ENCODE measurements around the gene KANK3.
"Not testable (repeated sequence)": the region's sequence is repeated elsewhere in the genome, so short reads cannot be mapped to it uniquely, and the experiment has no call there.

Gene KANK3

GRCh38 chr19:8355631-8356402, 12.8 kb upstream of the KANK3 start:
- Histone ChIP-seq H3K27me3 (ENCODE audit: control insufficient read depth in 2 of 2, insufficient read depth in 2 of 2, low read length in 2 of 2) (peaks cover 0 to 3% of the 10 kb centered on the region in 2 donors), H3K9ac (ENCODE audit: low read depth in 1 of 2, low read length in 2 of 2) (no peak overlapping the region), H3K36me3 (ENCODE audit: control insufficient read depth in 2 of 2, insufficient read depth in 2 of 2, low read length in 2 of 2) (no peaks in the 10 kb centered on the region), H3K4me3 (ENCODE audit: low read length in 2 of 2) (no peak overlapping the region), H3K27ac (ENCODE audit: low read depth in 2 of 2, low read length in 2 of 2) (no peak overlapping the region), H3K4me1 (ENCODE audit: control insufficient read depth in 2 of 2, insufficient read depth in 2 of 2, low read length in 2 of 2) (no peaks in the 10 kb centered on the region), H3K9me3 (ENCODE audit: control insufficient read depth in 2 of 2, low read length in 2 of 2) (no peaks in the 10 kb centered on the region)

- not testable (repeated sequence) for H3K9ac ChIP-seq (ENCODE audit: low read depth in 1 of 2, low read length in 2 of 2); H3K36me3 ChIP-seq (ENCODE audit: control insufficient read depth in 2 of 2, insufficient read depth in 2 of 2, low read length in 2 of 2); H3K27me3 ChIP-seq (ENCODE audit: control insufficient read depth in 2 of 2, insufficient read depth in 2 of 2, low read length in 2 of 2); H3K4me1 ChIP-seq (ENCODE audit: control insufficient read depth in 2 of 2, insufficient read depth in 2 of 2, low read length in 2 of 2); H3K27ac ChIP-seq (ENCODE audit: low read depth in 2 of 2, low read length in 2 of 2); H3K9me3 ChIP-seq (ENCODE audit: control insufficient read depth in 2 of 2, low read length in 2 of 2); H3K4me3 ChIP-seq (ENCODE audit: low read length in 2 of 2)
Observed at GRCh38 chr19:8352845-8353244, 9.8 kb upstream of the KANK3 start.

GRCh38 chr19:8352134-8352827, 9.2 kb upstream of the KANK3 start:
- Histone ChIP-seq H3K36me3 (ENCODE audit: control insufficient read depth in 2 of 2, insufficient read depth in 2 of 2, low read length in 2 of 2) (no peaks in the 10 kb centered on the region), H3K4me3 (ENCODE audit: low read length in 2 of 2) (no peak overlapping the region), H3K4me1 (ENCODE audit: control insufficient read depth in 2 of 2, insufficient read depth in 2 of 2, low read length in 2 of 2) (no peaks in the 10 kb centered on the region), H3K27me3 (ENCODE audit: control insufficient read depth in 2 of 2, insufficient read depth in 2 of 2, low read length in 2 of 2) (peaks cover 0 to 3% of the 10 kb centered on the region in 2 donors), H3K9me3 (ENCODE audit: control insufficient read depth in 2 of 2, low read length in 2 of 2) (no peaks in the 10 kb centered on the region), H3K27ac (ENCODE audit: low read depth in 2 of 2, low read length in 2 of 2) (no peak overlapping the region), H3K9ac (ENCODE audit: low read depth in 1 of 2, low read length in 2 of 2) (no peak overlapping the region)

GRCh38 chr19:8349629-8350372, 6.7 kb upstream of the KANK3 start:
- H3K36me3 ChIP-seq (ENCODE audit: control insufficient read depth in 2 of 2, insufficient read depth in 2 of 2, low read length in 2 of 2); H3K27me3 ChIP-seq (ENCODE audit: control insufficient read depth in 2 of 2, insufficient read depth in 2 of 2, low read length in 2 of 2); H3K4me1 ChIP-seq (ENCODE audit: control insufficient read depth in 2 of 2, insufficient read depth in 2 of 2, low read length in 2 of 2); H3K27ac ChIP-seq (ENCODE audit: low read depth in 2 of 2, low read length in 2 of 2); H3K9me3 ChIP-seq (ENCODE audit: control insufficient read depth in 2 of 2, low read length in 2 of 2); H3K9ac ChIP-seq (ENCODE audit: low read depth in 1 of 2, low read length in 2 of 2); H3K4me3 ChIP-seq (ENCODE audit: low read length in 2 of 2): not testable (repeated sequence)

- H3K9me3 ChIP-seq (ENCODE audit: control insufficient read depth in 2 of 2, low read length in 2 of 2), result no peaks in the 10 kb centered on the region
- H3K4me3 ChIP-seq (ENCODE audit: low read length in 2 of 2), result peak overlapping the region; percentile 30 to 38
- no peaks in the 10 kb centered on the region for H3K36me3 ChIP-seq (ENCODE audit: control insufficient read depth in 2 of 2, insufficient read depth in 2 of 2, low read length in 2 of 2)
- H3K4me1 ChIP-seq (ENCODE audit: control insufficient read depth in 2 of 2, insufficient read depth in 2 of 2, low read length in 2 of 2), result peaks cover 4 to 7% of the 10 kb centered on the region in 2 donors
- peak overlapping the region in 1 of 2 donors; percentile 38 for H3K9ac ChIP-seq (ENCODE audit: low read depth in 1 of 2, low read length in 2 of 2)
- no peak overlapping the region for H3K27ac ChIP-seq (ENCODE audit: low read depth in 2 of 2, low read length in 2 of 2)
- H3K27me3 ChIP-seq (ENCODE audit: control insufficient read depth in 2 of 2, insufficient read depth in 2 of 2, low read length in 2 of 2), result peaks cover 16 to 21% of the 10 kb centered on the region in 2 donors
Observed at GRCh38 chr19:8343483-8343844, 402 bp upstream of the KANK3 start.

GRCh38 chr19:8342316-8342683, 762 bp downstream of the KANK3 start:
- Histone ChIP-seq H3K4me1 (ENCODE audit: control insufficient read depth in 2 of 2, insufficient read depth in 2 of 2, low read length in 2 of 2) (peaks cover 4 to 7% of the 10 kb centered on the region in 2 donors), H3K9ac (ENCODE audit: low read depth in 1 of 2, low read length in 2 of 2) (no peak overlapping the region), H3K4me3 (ENCODE audit: low read length in 2 of 2) (no peak overlapping the region), H3K9me3 (ENCODE audit: control insufficient read depth in 2 of 2, low read length in 2 of 2) (no peaks in the 10 kb centered on the region), H3K27ac (ENCODE audit: low read depth in 2 of 2, low read length in 2 of 2) (no peak overlapping the region), H3K36me3 (ENCODE audit: control insufficient read depth in 2 of 2, insufficient read depth in 2 of 2, low read length in 2 of 2) (no peaks in the 10 kb centered on the region), H3K27me3 (ENCODE audit: control insufficient read depth in 2 of 2, insufficient read depth in 2 of 2, low read length in 2 of 2) (peaks cover 19 to 21% of the 10 kb centered on the region in 2 donors)

- not testable (repeated sequence) for H3K4me3 ChIP-seq (ENCODE audit: low read length in 2 of 2); H3K27ac ChIP-seq (ENCODE audit: low read depth in 2 of 2, low read length in 2 of 2); H3K9me3 ChIP-seq (ENCODE audit: control insufficient read depth in 2 of 2, low read length in 2 of 2); H3K4me1 ChIP-seq (ENCODE audit: control insufficient read depth in 2 of 2, insufficient read depth in 2 of 2, low read length in 2 of 2); H3K9ac ChIP-seq (ENCODE audit: low read depth in 1 of 2, low read length in 2 of 2); H3K36me3 ChIP-seq (ENCODE audit: control insufficient read depth in 2 of 2, insufficient read depth in 2 of 2, low read length in 2 of 2)
- peaks cover 21 to 22% of the 10 kb centered on the region in 2 donors for H3K27me3 ChIP-seq (ENCODE audit: control insufficient read depth in 2 of 2, insufficient read depth in 2 of 2, low read length in 2 of 2)
Observed at GRCh38 chr19:8341504-8341903, 1.6 kb downstream of the KANK3 start.

- no peaks in the 10 kb centered on the region for H3K36me3 ChIP-seq (ENCODE audit: control insufficient read depth in 2 of 2, insufficient read depth in 2 of 2, low read length in 2 of 2)
- no peaks in the 10 kb centered on the region for H3K9me3 ChIP-seq (ENCODE audit: control insufficient read depth in 2 of 2, low read length in 2 of 2)
- no peak overlapping the region for H3K4me3 ChIP-seq (ENCODE audit: low read length in 2 of 2)
- H3K27me3 ChIP-seq (ENCODE audit: control insufficient read depth in 2 of 2, insufficient read depth in 2 of 2, low read length in 2 of 2), result peaks cover 22 to 24% of the 10 kb centered on the region in 2 donors
- peaks cover 4 to 7% of the 10 kb centered on the region in 2 donors for H3K4me1 ChIP-seq (ENCODE audit: control insufficient read depth in 2 of 2, insufficient read depth in 2 of 2, low read length in 2 of 2)
- H3K27ac ChIP-seq (ENCODE audit: low read depth in 2 of 2, low read length in 2 of 2), result no peak overlapping the region
- no peak overlapping the region for H3K9ac ChIP-seq (ENCODE audit: low read depth in 1 of 2, low read length in 2 of 2)
Observed at GRCh38 chr19:8340341-8341096, 2.5 kb downstream of the KANK3 start.

- Histone ChIP-seq H3K4me3 (ENCODE audit: low read length in 2 of 2) (no peak overlapping the region), H3K27ac (ENCODE audit: low read depth in 2 of 2, low read length in 2 of 2) (no peak overlapping the region), H3K27me3 (ENCODE audit: control insufficient read depth in 2 of 2, insufficient read depth in 2 of 2, low read length in 2 of 2) (peaks cover 24 to 30% of the 10 kb centered on the region in 2 donors), H3K4me1 (ENCODE audit: control insufficient read depth in 2 of 2, insufficient read depth in 2 of 2, low read length in 2 of 2) (peaks cover 4 to 13% of the 10 kb centered on the region in 2 donors), H3K9ac (ENCODE audit: low read depth in 1 of 2, low read length in 2 of 2) (no peak overlapping the region), H3K9me3 (ENCODE audit: control insufficient read depth in 2 of 2, low read length in 2 of 2) (no peaks in the 10 kb centered on the region), H3K36me3 (ENCODE audit: control insufficient read depth in 2 of 2, insufficient read depth in 2 of 2, low read length in 2 of 2) (no peaks in the 10 kb centered on the region)
Observed at GRCh38 chr19:8338835-8339234, 4.2 kb downstream of the KANK3 start.

Data from mucosa of rectum (tissue), 2 donors.